Smooth muscle cell of the brain vasculature (primary cell): ENCODE measurements around the gene MED20.

Source experiments
- DNase-seq: peaks from one replicate; pipeline ENCODE4 v3.0.0-alpha.2; 2012; ENCODE audit warnings: low read depth, low spot score

Gene MED20

DNA sequence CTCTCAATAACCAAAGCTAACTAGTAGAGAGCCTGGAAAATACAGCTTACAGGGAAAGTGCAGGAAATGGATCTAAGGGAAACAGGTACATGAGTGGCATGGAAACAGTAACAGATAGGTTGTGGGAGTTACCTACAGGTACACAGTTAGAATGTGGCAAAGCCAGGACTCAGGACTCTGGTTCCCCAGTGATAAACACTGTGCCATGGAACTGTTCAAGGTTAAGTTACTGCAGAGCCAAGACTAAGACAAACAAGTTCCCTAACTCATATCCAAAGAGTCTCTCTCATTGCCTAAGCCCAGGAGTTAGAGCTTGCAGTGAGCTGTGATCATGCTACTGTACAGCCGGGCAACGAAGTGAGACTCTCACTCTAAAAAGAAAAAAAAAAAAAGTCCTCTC, 6.6 kb downstream of the MED20 start:
- DNase-seq = no peak

DNA sequence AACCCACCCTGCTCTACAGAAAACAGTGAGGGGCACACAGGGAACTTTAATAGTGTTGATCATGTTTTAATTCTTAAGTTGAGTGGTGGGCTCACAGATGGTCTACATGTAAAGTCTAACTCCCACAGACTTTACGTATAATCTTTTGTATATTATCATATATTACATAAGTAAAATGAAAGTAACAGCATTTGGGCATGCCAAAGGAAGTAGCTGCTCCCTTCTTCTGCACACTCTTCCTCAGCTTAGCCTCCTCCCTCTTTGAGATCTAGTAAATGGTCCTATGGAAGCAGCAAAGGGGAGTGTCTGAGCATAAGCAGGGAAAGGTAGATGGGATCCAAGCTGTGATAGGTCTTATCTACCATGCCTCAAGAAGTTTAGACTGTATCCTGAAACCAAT, 11.2 kb downstream of the MED20 start:
- no peak for DNase-seq

DNA sequence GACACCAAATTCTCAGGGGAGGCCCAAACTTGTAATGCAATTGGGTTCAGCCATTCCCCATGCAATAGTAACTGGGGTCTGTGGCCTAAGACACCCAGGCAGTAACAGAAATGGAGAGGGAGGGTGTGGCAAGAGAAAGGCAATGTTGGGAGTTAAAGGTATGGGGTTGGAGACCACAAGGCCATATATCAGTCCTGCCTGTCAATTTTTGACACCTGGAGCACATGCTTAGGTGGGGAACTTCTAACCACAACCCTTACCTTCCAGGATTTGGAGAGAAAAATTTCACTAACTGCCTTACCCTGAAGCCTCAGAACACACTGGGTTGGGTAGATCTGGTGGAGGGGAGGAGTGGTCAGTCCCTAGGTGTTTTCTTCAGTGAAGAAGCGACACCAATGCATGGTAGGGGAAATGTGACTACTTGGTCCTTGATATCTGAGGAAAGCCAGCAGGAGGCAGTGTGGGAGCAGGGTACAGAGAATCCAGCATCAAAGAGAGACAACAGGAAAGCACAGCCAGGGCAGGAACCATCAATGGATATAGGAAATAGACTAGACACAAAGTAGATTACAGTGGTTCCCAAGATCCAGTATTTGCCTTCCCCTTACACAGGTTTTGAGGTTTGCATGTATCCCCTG, 18.9 kb downstream of the MED20 start:
- DNase-seq = no peak

GRCh38 chr6:41900861-41901260, 20.1 kb downstream of the MED20 start:
- no peak for DNase-seq

GRCh38 chr6:41896281-41896680, 24.7 kb downstream of the MED20 start:
- DNase-seq = no peak

- DNase-seq = no peak
Measured at GRCh38 chr6:41895300-41896233, 25.4 kb downstream of the MED20 start, which contains the start of gene USP49. USP49 (minus strand) TSS chr6:41895375; CDS start chr6:41806983, 88,392 bp downstream.

- DNase-seq = no peak
Measured at GRCh38 chr6:41894366-41895299, 26.3 kb downstream of the MED20 start.

GRCh38 chr6:41892921-41893564, 27.9 kb downstream of the MED20 start:
- DNase-seq = no peak

DNA sequence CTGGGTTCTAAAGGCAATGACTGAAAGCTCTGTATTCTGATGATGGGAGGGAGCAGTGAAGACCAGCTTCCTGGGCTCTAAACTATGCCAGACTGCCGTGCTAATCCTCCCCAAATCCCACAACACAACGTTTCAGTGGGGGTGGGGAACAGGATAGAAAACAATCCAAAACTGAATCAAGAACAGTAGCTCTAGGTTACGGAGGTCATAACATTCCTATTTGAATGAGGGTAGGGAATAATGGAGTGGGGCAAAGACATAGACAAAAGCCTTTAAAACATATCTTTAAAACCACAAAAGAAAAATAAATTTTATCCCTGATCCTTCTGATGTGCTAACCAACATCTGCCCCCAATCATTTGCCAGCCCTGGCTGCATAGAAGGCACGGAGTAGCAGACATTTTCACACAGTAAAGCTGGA, 33.6 kb downstream of the MED20 start:
- no peak for DNase-seq

GRCh38 chr6:41885930-41886329, 35.0 kb downstream of the MED20 start:
- no peak for DNase-seq

- DNase-seq = no peak
Measured at GRCh38 chr6:41884957-41885356, 36.0 kb downstream of the MED20 start.

- no peak for DNase-seq
Measured at GRCh38 chr6:41881506-41881905, 39.4 kb downstream of the MED20 start.

DNA sequence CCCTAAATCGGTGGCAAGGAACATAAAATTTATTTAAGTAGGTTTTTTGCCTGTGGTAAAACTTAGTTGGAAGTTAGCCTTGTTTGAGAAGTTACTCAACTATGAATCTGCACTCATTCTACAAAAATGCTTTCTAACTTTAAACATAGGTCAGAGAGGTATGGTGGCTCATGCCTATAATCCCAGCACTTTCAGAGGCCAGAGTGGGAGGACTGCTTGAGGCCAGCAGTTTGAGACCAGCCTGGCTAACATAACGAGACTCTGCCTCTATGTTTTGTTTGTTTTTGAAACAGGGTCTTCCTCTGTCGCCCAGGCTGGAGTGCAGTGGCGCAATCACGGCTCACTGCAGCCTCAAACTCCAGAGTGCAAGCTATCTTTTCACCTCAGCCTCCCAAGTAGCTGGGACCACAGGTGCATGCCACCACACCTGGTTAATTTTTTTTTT, 42.0 kb downstream of the MED20 start:
- no peak for DNase-seq

DNA sequence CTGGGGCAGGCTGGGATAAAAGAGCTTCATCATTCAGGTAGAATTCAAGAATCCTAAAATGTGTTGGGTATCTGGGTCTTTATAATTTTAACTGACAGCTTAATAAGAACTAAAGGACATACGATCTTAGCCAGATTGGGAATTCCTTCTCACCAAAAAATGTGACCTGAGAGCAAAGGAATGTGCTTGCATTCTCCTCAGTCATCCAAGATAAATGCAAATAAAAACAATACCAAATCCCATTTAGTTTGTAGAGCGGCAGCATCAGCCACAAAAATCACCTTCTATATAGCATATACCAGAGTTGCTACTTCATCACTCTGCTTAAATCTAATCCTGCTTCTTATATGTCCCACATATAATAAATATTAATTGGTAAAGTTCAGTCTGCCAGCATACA, 42.7 kb downstream of the MED20 start:
- no peak for DNase-seq

- no peak for DNase-seq
Measured at GRCh38 chr6:41877051-41877680, 43.8 kb downstream of the MED20 start.

GRCh38 chr6:41874741-41875140, 46.2 kb downstream of the MED20 start:
- no peak for DNase-seq

GRCh38 chr6:41872147-41872546, 48.8 kb downstream of the MED20 start:
- DNase-seq = no peak

DNA sequence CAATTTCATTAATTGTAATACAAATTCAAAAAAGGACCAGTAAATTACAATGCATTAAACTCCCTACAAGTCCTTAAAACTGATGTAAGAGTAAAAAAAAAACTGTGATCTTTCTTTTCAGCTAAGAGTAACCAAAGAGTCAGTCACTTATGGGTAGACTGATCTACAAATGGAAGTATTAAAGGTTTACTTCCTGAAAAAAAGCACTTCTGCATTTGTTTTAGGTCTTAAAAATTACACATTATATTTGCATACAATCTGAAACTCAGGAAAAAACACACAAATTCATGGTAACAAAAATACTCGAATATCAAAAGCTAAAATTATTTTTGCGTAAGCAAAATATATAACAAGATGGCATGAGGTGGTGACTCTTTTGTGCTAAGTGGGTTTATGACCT, 49.2 kb downstream of the MED20 start:
- no peak for DNase-seq

GRCh38 chr6:41859356-41859755, 61.6 kb downstream of the MED20 start:
- no peak for DNase-seq

- DNase-seq = no peak
Measured at GRCh38 chr6:41858703-41859102, 62.2 kb downstream of the MED20 start.
